K562 (cell line): ENCODE results near the gene KMT2C.

Source experiments
- ARID4B ChIP-seq: sonication (generic); formaldehyde crosslinking; IDR thresholded peaks from 2 replicates; pipeline ENCODE4 v1.8.0; 2022; ENCODE audit warnings: mild to moderate bottlenecking, missing genetic modification reagents
- CTCF ChIP-seq, 3 experiments: IDR thresholded peaks in 2 of 3; conservative IDR thresholded peaks in 1 of 3; 2 replicates each; pipeline ENCODE4 v1.5.1; 2011 to 2012; ENCODE audit warnings: low read length in 3 of 3, mild to moderate bottlenecking in 3 of 3, control low read depth in 2 of 3, improper control_type of control experiment in 1 of 3, inconsistent platforms in 1 of 3, low read depth in 1 of 3, mixed read lengths in 1 of 3, moderate library complexity in 1 of 3; ENCODE audit not compliant: insufficient read depth in 2 of 3
- FOS ChIP-seq: IDR thresholded peaks from 3 replicates; pipeline ENCODE4 v1.6.1; 2011; ENCODE audit not compliant: insufficient read length; ENCODE audit errors: extremely low read depth
- POLR2AphosphoS2 ChIP-seq: IDR thresholded peaks from 2 replicates; pipeline ENCODE4 v1.6.1; 2012; ENCODE audit warnings: low read length, improper control_type of control experiment
- ZNF507 ChIP-seq: conservative IDR thresholded peaks from 2 replicates; pipeline ENCODE4 v1.6.1; 2017; ENCODE audit warnings: missing genetic modification characterization, missing compliant biosample characterization

DNA sequence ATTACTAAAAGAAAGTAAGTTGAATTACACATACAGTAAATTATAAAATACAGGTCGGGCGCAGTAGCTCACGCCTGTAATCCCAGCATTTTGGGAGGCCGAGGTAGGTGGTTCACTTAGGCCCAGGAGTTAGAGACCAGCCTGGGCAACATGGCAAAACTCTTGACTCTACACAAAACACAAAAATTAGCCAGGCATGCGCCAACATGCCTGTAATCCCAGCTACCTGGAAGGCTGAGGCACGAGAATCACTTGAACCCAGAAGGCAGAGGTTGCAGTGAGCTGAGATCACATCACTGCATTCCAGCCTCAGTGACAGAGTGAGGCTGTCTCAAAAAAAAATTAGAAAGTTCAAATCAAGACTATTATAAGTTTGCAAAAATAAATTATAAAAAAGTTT is 235.4 kb downstream of the KMT2C start:
- TF ChIP-seq ARID4B (CRISPR knock-in tag) (no peak), FOS (no peak), CTCF (IDR thresholded peaks at IDR 0.05 in 2 of 3, conservative IDR thresholded peaks at IDR 0.05 in 1 of 3; ENCODE audit: insufficient read depth in 2 of 3, low read depth in 1 of 3, low read length in 3 of 3) (no peak), ZNF507 (no peak), POLR2AphosphoS2 (no peak)
